H1 (cell line): Measurements from ENCODE around the gene VASP. TPM values are rescaled to one million over a fixed set of nuclear protein-coding genes. Genes with fewer than 3 reads are reported as not detected.

Experiments used
- BRCA1 ChIP-seq: IDR thresholded peaks from 2 replicates; pipeline ENCODE4 v1.6.1; 2012; ENCODE audit warnings: low read depth, low read length, improper control_type of control experiment
- CBX8 ChIP-seq: fragments of 300-800, 300-1000 bp; sonication (generic); IDR thresholded peaks from 2 replicates; pipeline ENCODE4 v1.7.1; 2016; ENCODE audit warnings: low read depth, low read length, borderline replicate concordance
- EGR1 ChIP-seq: IDR thresholded peaks from 2 replicates; pipeline ENCODE4 v1.6.1; 2011; ENCODE audit warnings: low read depth, low read length, borderline replicate concordance
- HDAC2 ChIP-seq, 2 experiments: fragments of 300-600 bp in 1 of 2; sonication (generic) in 1 of 2; IDR thresholded peaks; 2 replicates each; pipeline ENCODE4 v1.6.1; 2011 to 2012; ENCODE audit warnings: low read depth in 2 of 2, low read length in 2 of 2, mild to moderate bottlenecking in 2 of 2, moderate library complexity in 2 of 2, borderline replicate concordance in 1 of 2, inconsistent platforms in 1 of 2
- JUN ChIP-seq: IDR thresholded peaks from 2 replicates; pipeline ENCODE4 v1.6.1; 2011; ENCODE audit warnings: low read depth, mild to moderate bottlenecking, improper control_type of control experiment, low read length
- KDM4A ChIP-seq: IDR thresholded peaks from one replicate; pipeline ENCODE4 v1.7.1; 2012; ENCODE audit warnings: low read depth, mild to moderate bottlenecking, moderate library complexity, low read length, inconsistent platforms; ENCODE audit not compliant: severe bottlenecking
- KDM5A ChIP-seq: fragments of 200-600 bp; IDR thresholded peaks from 2 replicates; pipeline ENCODE4 v1.7.1; 2012; ENCODE audit warnings: mild to moderate bottlenecking, low read length, inconsistent platforms, mixed read lengths
- NANOG ChIP-seq: IDR thresholded peaks from 2 replicates; pipeline ENCODE4 v1.6.1; 2011; ENCODE audit warnings: low read length, low read depth, mild to moderate bottlenecking, inconsistent platforms; ENCODE audit not compliant: insufficient read depth, poor library complexity, severe bottlenecking
- POLR2A ChIP-seq, 2 experiments: IDR thresholded peaks; 1 replicate in 1 of 2; 2 replicates in 1 of 2; pipeline ENCODE4 v1.6.1; 2011; ENCODE audit warnings: low read depth in 2 of 2, low read length in 2 of 2, mild to moderate bottlenecking in 2 of 2; ENCODE audit errors: control extremely low read depth in 1 of 2
- RBBP5 ChIP-seq: IDR thresholded peaks from 2 replicates; pipeline ENCODE4 v1.7.1; 2012; ENCODE audit warnings: low read depth, mild to moderate bottlenecking, inconsistent platforms, low read length, moderate library complexity, borderline replicate concordance
- RNF2 ChIP-seq: fragments of 200-900, 300-1000 bp; sonication (generic); IDR thresholded peaks from 2 replicates; pipeline ENCODE4 v1.7.1; 2016; ENCODE audit warnings: borderline replicate concordance, low read depth, mild to moderate bottlenecking, antibody characterized with exemption, low read length; ENCODE audit not compliant: poor library complexity, severe bottlenecking; ENCODE audit errors: missing control alignments
- SP1 ChIP-seq: IDR thresholded peaks from 2 replicates; pipeline ENCODE4 v1.6.1; 2011; ENCODE audit warnings: low read depth, low read length
- SRF ChIP-seq: IDR thresholded peaks from 2 replicates; pipeline ENCODE4 v1.6.1; 2011; ENCODE audit warnings: mild to moderate bottlenecking, low read depth, low read length, moderate library complexity
- SUZ12 ChIP-seq: fragments of 200-600 bp; sonication (generic); IDR thresholded peaks from 2 replicates; pipeline ENCODE4 v1.6.1; 2012; ENCODE audit warnings: mild to moderate bottlenecking, inconsistent platforms, low read length, moderate library complexity, mixed read lengths
- TCF12 ChIP-seq: IDR thresholded peaks from 2 replicates; pipeline ENCODE4 v1.6.1; 2011; ENCODE audit warnings: low read depth, mild to moderate bottlenecking, low read length
- TEAD4 ChIP-seq: IDR thresholded peaks from 2 replicates; pipeline ENCODE4 v1.6.1; 2012; ENCODE audit warnings: low read depth, low read length, inconsistent platforms, mixed read lengths
- ZNF274 ChIP-seq: IDR thresholded peaks from 2 replicates; pipeline ENCODE4 v1.7.0; 2012; ENCODE audit warnings: low read length, borderline replicate concordance; ENCODE audit errors: extremely low read depth
- polyA plus RNA-seq, 7 experiments: library from polyadenylated mRNA; depleted of rRNA in 3 of 7; stranded (reverse) in 5 of 7; unstranded in 2 of 7; fragments of >200 nt in 5 of 7; fragments of 200-250 nt in 2 of 7; gene quantifications; 1 replicate in 5 of 7; 2 replicates in 1 of 7; 4 replicates in 1 of 7; pipeline versions ENCODE4 v1.2.1 to v1.2.3, GENCODE V29; 2011 to 2013; ENCODE audit warnings: missing spikeins in 2 of 7, mixed read lengths in 2 of 7
- total RNA-seq: library from RNA; stranded (reverse); fragmentation: NEBNext Ultra II Directional; extraction: Animal tissue kit (Norgen Biotek cat#: 25700); gene quantifications from 2 replicates; pipeline ENCODE4 v1.2.1, GENCODE V29; 2021
- TF ChIP-seq, protein P1 (sequence below): IDR thresholded peaks from 2 replicates; pipeline ENCODE4 v1.6.1; 2012; ENCODE audit warnings: inconsistent platforms
- TF ChIP-seq, protein P2 (sequence below): IDR thresholded peaks from 2 replicates; pipeline ENCODE4 v1.6.1; 2012; ENCODE audit warnings: inconsistent platforms
- TF ChIP-seq, protein P3 (sequence below): IDR thresholded peaks from 2 replicates; pipeline ENCODE4 v1.6.1; 2011; ENCODE audit warnings: low read length, improper control_type of control experiment

The VASP gene
- total and polyA plus RNA-seq, 2 of the 8 experiments (the other 6 are each of a cell fraction or from before 2014, with no cell fraction given): 89.7 to 135 TPM

DNA sequence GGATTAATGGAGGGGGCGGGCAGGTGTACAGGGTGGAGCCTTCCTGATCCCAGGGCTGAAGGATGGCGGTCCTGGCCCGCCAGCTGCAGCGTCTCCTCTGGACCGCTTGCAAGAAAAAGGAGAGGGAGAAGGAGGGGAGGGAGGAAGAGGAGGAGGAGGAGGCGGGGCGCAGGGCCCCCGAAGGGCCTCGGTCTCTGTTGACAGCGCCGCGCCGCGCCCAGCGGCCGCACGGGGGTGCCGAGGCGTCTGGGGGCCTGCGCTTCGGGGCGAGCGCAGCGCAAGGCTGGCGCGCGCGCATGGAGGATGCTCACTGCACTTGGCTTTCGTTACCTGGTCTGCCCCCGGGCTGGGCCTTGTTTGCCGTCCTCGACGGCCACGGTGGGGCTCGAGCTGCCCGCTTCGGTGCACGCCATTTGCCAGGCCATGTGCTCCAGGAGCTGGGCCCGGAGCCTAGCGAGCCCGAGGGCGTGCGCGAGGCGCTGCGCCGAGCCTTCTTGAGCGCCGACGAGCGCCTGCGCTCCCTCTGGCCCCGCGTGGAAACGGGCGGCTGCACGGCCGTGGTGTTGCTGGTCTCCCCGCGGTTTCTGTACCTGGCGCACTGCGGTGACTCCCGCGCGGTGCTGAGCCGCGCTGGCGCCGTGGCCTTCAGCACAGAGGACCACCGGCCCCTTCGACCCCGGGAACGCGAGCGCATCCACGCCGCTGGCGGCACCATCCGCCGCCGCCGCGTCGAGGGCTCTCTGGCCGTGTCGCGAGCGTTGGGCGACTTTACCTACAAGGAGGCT, 8.7 kb upstream of the VASP start, which contains the start of gene PPM1N (continued):
- peak; percentile 83 for TF ChIP-seq KDM4A
- no peak for TF ChIP-seq SUZ12
- no peak for TF ChIP-seq JUN
- TF ChIP-seq ZNF274: no peak
- TF ChIP-seq HDAC2 (IDR thresholded peaks at IDR 0.05; ENCODE audit: borderline replicate concordance in 1 of 2, low read depth in 2 of 2, low read length in 2 of 2): peak in 1 of 2 experiments; percentile 45; a peak in 1 of 4 replicates
- TF ChIP-seq RBBP5: no peak; the same call in 1 of the 2 replicates
- peak; percentile 23; the same call in 1 of the 2 replicates for TF ChIP-seq SP1
- TF ChIP-seq BRCA1: no peak
- TF ChIP-seq, protein P1, sequence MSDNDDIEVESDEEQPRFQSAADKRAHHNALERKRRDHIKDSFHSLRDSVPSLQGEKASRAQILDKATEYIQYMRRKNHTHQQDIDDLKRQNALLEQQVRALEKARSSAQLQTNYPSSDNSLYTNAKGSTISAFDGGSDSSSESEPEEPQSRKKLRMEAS: peak; percentile 97
- TF ChIP-seq TEAD4: 0 out of 2 replicates have a peak, but pooled peaks have one; percentile 10
- TF ChIP-seq KDM5A: no peak
- no peak for TF ChIP-seq EGR1
- TF ChIP-seq TCF12: no peak
- TF ChIP-seq POLR2A (IDR thresholded peaks at IDR 0.05; ENCODE audit: control extremely low read depth in 1 of 2, low read depth in 2 of 2, low read length in 2 of 2): peak in 1 of 2 experiments; percentile 19; a peak in 1 of 3 replicates
- no peak for TF ChIP-seq CBX8
- TF ChIP-seq, protein P2, sequence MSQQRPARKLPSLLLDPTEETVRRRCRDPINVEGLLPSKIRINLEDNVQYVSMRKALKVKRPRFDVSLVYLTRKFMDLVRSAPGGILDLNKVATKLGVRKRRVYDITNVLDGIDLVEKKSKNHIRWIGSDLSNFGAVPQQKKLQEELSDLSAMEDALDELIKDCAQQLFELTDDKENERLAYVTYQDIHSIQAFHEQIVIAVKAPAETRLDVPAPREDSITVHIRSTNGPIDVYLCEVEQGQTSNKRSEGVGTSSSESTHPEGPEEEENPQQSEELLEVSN: peak; percentile 77; the same call in 1 of the 2 replicates
- no peak for TF ChIP-seq SRF
- no peak for TF ChIP-seq NANOG
- TF ChIP-seq, protein P3, sequence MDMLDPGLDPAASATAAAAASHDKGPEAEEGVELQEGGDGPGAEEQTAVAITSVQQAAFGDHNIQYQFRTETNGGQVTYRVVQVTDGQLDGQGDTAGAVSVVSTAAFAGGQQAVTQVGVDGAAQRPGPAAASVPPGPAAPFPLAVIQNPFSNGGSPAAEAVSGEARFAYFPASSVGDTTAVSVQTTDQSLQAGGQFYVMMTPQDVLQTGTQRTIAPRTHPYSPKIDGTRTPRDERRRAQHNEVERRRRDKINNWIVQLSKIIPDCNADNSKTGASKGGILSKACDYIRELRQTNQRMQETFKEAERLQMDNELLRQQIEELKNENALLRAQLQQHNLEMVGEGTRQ: no peak
- peak; percentile 80 for TF ChIP-seq RNF2
